ENCODE data around the gene PRG3.
A peak's percentile ranks its signal among the peaks of the same experiment; 100 is the strongest.

PRG3 gene

GRCh38 chr11:57359896-57360690, 20.9 kb downstream of the PRG3 start:
- no peak for DNase-seq (ENCODE audit: low spot score)

GRCh38 chr11:57359396-57359795, 21.6 kb downstream of the PRG3 start:
- DNase-seq (ENCODE audit: low spot score): no peak

GRCh38 chr11:57358991-57359390, 22.0 kb downstream of the PRG3 start:
- no peak for DNase-seq (ENCODE audit: low spot score)

GRCh38 chr11:57358543-57358961, 22.4 kb downstream of the PRG3 start:
- no peak for DNase-seq (ENCODE audit: low spot score)

GRCh38 chr11:57357856-57358255, 23.1 kb downstream of the PRG3 start:
- DNase-seq (ENCODE audit: low spot score): no peak

- no peak for DNase-seq (ENCODE audit: low spot score)
These were observed 23.6 kb downstream of the PRG3 start for GRCh38 chr11:57357310-57357709.

GRCh38 chr11:57356268-57356667, 24.7 kb downstream of the PRG3 start:
- no peak for DNase-seq (ENCODE audit: low spot score)

- DNase-seq (ENCODE audit: low spot score): no peak
These were observed 26.3 kb downstream of the PRG3 start for GRCh38 chr11:57354699-57355098.

- no peak for DNase-seq (ENCODE audit: low spot score)
These were observed 27.1 kb downstream of the PRG3 start for GRCh38 chr11:57353852-57354251.

- no peak for DNase-seq (ENCODE audit: low spot score)
These were observed 27.5 kb downstream of the PRG3 start for GRCh38 chr11:57353446-57353845.

- DNase-seq (ENCODE audit: low spot score): no peak
These were observed 27.9 kb downstream of the PRG3 start for GRCh38 chr11:57353036-57353435.

- no peak for DNase-seq (ENCODE audit: low spot score)
These were observed 31.3 kb downstream of the PRG3 start for GRCh38 chr11:57349491-57350274.

GRCh38 chr11:57348636-57349313, 32.2 kb downstream of the PRG3 start:
- DNase-seq (ENCODE audit: low spot score): no peak

- no peak for DNase-seq (ENCODE audit: low spot score)
These were observed 32.9 kb downstream of the PRG3 start for GRCh38 chr11:57348052-57348451.

GRCh38 chr11:57347336-57347735, 33.6 kb downstream of the PRG3 start:
- no peak for DNase-seq (ENCODE audit: low spot score)

- peak; percentile 73 for DNase-seq (ENCODE audit: low spot score)
These were observed 35.3 kb downstream of the PRG3 start for GRCh38 chr11:57345555-57346211.

GRCh38 chr11:57344826-57345225, 36.1 kb downstream of the PRG3 start:
- no peak for DNase-seq (ENCODE audit: low spot score)

- DNase-seq (ENCODE audit: low spot score): no peak
These were observed 37.1 kb downstream of the PRG3 start for GRCh38 chr11:57343825-57344224.

GRCh38 chr11:57342702-57343101, 38.2 kb downstream of the PRG3 start:
- DNase-seq (ENCODE audit: low spot score): no peak

- no peak for DNase-seq (ENCODE audit: low spot score)
These were observed 39.6 kb downstream of the PRG3 start for GRCh38 chr11:57341250-57341808.

- DNase-seq (ENCODE audit: low spot score): peak; percentile 91
These were observed 40.8 kb downstream of the PRG3 start for GRCh38 chr11:57340039-57340615.

All from SK-N-DZ (cell line).